ENCODE measurements around the gene ROBO2.

The ROBO2 gene

GRCh38 chr3:77122652-77123051 lies 82.8 kb downstream of the ROBO2 start:
- no peak for DNase-seq

- DNase-seq, result no peak
Observed at GRCh38 chr3:77125966-77126365, 86.1 kb downstream of the ROBO2 start.

GRCh38 chr3:77134769-77135168 lies 94.9 kb downstream of the ROBO2 start:
- DNase-seq, result no peak

- DNase-seq, result no peak
Observed at GRCh38 chr3:77137559-77137958, 97.7 kb downstream of the ROBO2 start.

DNA sequence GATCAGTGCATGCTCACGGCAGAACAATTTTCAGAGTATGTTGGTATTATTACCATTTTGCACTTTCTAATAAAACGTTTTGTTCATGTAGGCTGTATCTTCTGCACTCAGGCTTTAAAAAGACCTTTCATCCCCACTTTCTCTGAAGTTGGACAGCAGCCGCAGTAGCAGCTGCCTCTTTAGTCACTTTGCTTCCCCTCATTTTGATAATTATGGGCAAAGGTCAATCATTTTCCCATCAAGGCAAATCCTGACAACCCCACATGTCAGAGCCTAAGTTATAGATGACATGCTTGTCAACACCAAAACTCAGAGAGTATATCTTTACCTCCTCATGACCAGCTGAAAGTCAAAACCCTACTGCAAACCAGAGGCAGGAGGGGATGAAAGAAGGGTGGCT lies 99.7 kb downstream of the ROBO2 start:
- DNase-seq, result no peak

- no peak for DNase-seq
Observed at GRCh38 chr3:77141423-77141822, 101.5 kb downstream of the ROBO2 start.

DNA sequence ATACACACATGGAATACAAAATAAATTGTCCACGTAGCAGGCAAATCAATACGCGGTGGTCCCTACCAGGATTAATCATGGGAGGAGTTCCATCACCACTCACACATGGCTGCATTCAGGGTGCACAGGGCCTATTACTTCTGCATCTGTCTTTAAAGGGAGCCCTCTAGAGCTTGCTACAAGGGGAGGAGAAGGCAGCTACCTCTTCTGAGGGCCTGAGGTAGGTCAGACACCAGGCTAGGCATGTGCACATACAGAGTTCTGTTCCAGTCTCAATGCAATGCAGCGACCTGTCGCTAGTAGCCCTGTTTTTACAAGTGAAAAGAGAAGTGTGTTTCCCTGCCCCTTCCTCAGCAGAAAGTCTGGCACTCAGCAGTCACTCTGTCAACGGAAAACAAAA lies 102.7 kb downstream of the ROBO2 start:
- no peak for DNase-seq

DNA sequence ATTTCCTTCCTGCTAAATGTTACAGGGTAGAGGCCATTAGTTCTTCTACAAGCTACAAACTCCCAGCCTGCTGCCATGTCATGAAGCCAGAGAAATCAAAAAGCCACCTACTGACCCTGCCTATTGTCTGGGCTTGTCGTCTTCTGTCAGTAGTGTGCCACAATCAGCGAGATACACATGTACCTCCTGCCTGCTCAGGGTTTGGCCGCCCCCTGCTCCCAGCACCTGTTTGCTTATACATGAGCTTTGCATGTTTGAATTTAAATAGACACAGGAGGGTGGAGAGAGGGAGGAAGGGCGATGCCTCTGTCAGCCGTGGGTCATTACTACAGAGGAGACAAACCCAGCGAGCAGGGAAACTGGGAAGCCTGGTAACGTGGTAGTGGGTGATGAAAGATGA lies 106.1 kb downstream of the ROBO2 start:
- DNase-seq, result no peak

- no peak for DNase-seq
Observed at GRCh38 chr3:77147836-77148578, 108.1 kb downstream of the ROBO2 start.

DNA sequence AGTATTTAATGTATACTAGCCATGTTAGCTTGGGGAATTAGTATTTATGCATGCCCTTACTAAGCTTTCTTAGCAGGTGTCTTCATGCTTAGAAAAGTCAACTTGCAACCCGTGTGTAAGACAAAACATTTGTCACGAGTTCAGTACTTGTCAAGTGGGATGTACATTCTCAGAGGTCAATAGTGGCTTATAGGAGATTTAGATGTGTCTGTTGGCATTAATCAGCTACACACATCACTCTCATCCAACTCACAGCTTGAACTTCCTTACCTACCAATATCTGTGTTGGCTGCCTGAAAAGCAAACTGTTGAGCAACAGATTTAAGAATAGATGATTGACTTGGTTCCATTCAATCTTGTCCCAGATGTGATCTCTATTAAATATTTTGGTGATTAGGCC lies 109.5 kb downstream of the ROBO2 start:
- no peak for DNase-seq

DNA sequence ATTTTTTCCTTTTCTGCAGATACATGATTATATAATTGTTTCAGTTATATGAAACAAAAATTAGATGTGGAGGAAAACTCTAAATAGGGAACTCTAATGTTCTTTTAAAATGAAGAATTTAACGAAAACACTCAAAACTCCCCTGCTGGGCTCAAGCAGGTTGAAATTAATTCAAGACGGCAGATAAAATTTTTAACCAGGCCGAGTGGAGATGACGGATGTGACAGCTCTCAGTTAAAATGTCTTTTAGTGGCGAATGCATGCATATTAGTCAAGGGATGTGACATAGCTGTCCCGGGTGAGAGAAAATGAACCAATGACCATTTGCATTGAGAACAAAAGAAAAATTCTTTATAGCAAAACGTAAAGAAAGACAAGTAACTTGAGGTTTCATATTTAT lies 110.1 kb downstream of the ROBO2 start:
- DNase-seq, result no peak

GRCh38 chr3:77150759-77151158 lies 110.9 kb downstream of the ROBO2 start:
- DNase-seq, result no peak

GRCh38 chr3:77158730-77159581 lies 119.1 kb downstream of the ROBO2 start:
- DNase-seq, result no peak

DNA sequence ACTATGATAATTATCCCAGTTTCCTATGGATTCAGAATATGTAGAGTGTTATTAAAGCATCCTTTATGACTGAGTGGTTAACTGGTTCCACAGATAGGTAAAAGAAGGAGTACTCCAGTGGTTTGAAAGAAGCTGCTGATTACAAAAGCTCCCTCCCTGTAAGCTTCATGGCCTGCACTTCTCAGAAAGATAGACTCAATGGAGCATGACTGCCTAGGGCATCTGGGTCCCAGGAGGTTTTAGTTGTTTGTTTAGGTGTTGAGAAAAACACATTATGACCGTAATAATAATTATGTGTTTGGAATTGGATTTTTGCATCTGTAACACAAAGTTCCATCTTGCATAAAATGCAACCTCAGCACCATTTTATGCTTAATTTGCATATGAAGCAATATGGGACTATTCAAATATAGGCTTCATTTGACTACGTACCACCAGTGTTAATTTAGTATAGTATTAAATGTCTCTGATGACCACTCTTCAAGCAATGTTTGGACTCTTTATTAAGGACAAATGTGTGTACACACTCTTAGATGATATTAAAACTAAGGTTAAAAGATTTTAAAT lies 121.1 kb downstream of the ROBO2 start:
- no peak for DNase-seq

DNA sequence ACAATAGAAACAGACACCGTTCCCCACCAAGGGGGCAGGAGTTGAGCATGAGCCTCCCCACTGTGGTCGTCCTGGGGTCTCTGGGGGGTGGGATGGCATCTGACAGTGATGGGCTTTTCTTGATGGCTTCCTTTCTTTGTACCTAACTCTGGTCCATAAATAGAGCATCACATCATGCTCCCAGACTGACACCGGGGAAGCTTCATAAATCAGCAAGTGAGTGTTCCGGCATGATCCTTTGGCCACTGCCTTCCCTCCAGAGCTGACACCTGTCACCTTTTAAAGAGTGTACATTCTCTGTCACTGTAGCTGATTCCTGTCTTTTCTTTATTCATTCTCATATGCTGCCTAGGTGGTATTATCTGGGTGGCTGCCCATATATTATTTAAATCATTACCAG lies 129.9 kb downstream of the ROBO2 start:
- no peak for DNase-seq

DNA sequence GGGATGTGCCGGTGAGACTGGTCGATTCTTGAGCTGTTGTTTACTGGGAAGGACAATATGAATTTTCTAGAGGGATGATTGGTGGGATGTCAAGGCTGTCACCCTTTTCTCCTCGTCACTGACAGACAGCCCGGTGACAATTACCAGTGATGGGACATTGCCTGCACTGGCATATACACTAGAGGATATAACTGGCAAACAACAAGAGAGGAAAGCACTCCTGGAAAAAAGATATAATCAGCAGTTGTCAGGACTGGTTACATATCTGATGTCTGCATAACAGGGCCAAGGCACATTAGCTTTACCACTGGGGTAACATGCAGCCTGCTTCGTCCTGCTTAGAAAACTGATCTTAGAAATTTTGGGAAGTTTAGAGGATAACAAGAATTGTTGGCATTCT lies 131.1 kb downstream of the ROBO2 start:
- DNase-seq, result no peak

DNA sequence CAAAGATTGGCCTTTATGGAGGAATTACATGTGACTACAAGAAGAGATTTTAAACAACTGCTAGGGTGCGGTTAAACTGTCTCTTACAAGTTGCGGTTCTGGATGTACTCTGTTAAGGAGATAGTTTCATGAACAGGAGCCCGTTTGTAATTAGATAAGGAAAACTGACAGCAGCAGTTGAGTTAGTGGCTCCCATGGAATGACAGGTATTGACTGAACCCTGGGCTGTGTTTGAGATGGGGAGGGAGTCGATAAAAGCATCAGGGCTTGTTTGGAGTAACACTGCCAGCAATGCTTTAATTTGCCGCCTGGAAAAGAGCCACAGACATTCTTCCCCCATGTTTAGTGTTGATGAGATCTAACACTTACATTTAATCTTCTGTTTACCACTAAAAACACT lies 139.9 kb downstream of the ROBO2 start:
- DNase-seq, result no peak

DNA sequence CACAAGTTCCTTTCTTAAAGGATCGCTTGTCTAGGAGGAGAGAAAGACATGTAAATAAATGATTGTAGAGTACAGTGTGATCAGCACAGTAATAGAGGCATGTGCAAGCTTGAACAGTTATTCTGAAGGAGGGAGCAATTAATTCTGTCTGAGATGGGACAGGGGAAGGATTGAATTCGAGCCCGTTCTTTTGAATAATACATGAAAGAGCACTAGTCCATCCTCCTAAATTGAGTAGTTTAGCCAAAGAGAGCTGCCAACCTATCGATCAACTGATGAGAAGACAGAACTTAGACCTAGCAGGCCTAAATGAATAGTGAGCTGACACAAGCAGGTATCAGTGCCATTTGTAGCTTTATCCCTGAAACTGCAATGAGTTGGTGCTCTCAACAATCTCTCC lies 142.4 kb downstream of the ROBO2 start:
- no peak for DNase-seq

DNA sequence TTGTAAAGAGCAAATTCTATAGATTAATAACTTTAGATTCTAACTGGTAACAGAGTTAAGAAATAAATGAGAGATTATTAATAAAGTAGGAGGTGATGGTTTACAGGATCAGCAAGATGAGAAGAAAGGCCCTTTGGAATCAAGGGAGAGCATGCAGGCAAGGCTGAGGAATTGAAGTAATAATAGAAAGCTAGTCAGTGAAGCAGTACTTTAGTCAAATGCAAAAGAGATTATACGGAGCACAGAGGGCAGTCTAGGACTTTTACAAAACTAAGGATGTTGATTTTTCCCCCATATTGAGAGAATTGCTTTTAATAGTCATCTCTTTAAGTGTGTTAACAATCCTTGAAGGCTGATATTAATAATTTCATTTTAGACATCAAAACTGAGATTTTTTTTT lies 146.4 kb downstream of the ROBO2 start:
- DNase-seq, result no peak

DNA sequence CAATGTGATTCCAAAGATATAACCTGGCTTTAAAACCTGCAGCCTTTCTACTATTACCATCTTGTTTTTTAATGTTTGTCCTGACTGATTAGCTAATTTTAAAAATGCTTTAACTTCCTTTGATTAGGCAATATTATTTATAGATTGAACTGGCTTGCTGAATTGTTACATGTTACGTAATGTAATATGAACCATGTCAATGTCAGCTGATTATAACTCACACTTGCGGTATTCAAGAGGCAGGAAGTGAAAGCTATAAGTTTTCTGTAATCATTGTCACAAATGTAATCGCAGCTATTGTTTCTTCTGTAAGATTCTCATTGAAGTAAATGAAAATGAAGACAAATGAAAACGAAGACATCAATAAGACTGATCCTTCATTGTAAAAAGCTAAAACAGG lies 146.8 kb downstream of the ROBO2 start:
- DNase-seq, result no peak

GRCh38 chr3:77188210-77188609 lies 148.3 kb downstream of the ROBO2 start:
- DNase-seq, result no peak

- no peak for DNase-seq
Observed at GRCh38 chr3:77189258-77189657, 149.4 kb downstream of the ROBO2 start.

DNA sequence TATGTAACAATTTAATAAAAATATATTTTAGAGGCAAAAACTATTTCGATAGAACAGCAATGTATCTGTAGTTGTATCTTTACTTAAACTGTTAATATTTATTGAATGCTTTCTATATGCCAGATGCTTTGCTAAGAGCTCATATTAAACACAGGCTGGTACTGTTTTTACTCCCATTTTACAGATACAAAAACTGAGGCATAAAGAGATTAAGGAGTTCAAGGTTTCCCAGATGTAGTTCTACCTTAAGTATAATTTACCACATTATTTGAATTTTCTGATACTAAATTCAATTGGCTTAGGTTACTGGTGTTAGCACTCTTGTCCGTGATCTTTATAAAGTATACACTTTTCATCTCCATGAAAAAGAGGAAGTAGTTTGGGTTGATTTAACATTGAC lies 149.8 kb downstream of the ROBO2 start:
- DNase-seq, result no peak

DNA sequence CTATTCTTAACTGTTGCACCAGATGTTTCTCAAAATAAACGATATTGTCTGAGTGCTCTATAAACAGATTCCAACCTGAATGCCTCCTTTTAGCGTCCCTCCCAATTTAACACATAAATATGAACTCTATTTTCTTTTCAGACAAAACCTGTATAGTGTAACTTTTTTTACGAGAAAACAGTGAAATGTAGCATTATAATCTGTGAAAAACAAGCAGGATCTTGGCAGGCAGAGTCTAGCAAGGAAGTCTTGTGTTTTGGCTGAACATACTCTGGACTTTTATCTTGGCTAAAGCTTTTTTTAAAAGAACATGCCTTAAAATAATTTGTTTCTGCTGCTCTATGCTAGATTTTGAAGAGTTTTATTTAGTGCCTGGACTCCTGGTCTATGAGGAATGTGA lies 150.5 kb downstream of the ROBO2 start:
- no peak for DNase-seq
